HG02938 (cell line): Measurements from ENCODE around the gene REELD1.

Experiments used
- ATAC-seq: cut with Tn5 transposase; IDR thresholded peaks from one replicate; pipeline ENCODE4 v1.9.1; 2021; ENCODE audit warnings: mild to moderate bottlenecking, moderate library complexity; ENCODE audit not compliant: unreplicated experiment

The REELD1 gene

DNA sequence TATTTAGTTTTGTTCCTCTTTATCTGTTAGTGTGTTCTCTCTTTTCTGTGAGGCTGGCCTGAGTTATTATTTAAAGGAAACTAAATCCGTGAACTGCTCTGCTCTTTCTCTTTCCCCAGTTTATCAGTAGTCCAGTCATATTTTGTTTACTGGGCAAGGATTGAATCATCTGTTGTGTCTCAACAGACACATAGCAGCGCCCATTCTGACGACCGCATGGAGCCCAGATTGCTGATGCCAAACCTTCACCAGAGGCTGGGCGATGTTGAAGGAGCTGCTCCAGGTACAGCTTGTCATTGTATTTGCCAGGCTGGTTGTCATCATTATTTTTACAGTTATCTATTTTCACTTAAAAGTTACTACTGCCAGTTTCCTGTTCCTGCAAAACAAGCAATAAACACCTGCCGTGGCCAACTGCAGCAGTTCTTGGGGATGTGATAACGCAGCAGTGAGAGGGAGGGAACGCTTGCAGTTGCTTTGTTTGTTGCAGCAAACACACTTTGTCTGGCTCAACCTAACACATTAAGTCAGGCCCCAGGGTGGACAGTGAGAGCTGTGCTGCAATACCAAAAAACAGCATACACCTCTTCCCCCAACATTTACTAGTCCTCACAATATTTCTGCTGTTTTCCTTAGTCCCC, 10.1 kb downstream of the REELD1 start:
- no peak for ATAC-seq

DNA sequence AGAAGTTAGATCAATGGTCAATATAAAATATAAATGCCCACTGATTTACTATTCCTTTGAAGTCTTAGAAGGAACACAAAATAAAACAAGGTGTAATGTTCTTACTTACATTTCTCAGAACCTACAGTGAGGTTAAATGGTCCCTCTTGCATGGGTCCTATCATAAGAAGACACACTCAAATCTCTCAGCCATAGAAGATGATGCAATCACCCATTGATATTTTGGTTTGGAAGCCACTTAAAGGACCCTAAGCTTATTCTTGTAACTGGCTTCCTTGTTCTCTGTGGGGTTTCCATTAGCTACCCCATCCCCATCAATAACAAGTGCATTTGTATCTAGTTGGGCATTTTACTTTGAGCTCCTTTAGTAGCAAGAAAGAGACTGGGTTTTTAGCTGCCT, 15.1 kb downstream of the REELD1 start:
- ATAC-seq, result no peak

DNA sequence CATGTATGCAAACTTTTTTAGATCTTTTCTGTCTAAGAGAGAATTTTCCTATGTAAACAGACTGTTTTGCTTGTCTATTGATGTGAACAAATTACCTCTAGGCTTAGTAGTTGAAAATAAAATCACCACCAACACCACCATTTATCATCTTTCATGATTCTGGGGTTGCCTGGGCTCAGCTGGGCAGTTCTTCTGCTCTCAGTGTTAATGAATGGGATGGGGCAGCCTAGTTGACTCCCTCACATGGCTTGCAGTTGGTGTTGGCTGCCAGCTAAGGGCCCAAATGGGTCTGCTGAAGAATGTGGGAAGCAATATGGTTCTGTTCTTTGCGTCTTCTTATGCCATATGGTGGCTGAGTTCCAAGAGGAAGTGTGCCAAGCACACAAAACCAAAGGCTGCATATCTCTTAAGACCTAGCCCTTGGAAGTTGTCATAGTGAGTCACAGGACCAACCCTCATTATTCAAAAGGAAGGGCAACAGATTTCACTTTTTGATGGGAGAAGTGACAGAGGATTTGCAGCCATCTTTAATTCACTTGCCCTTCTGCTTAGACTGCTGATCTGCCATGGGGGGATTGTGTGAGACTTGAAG, 17.9 kb downstream of the REELD1 start:
- no peak for ATAC-seq

DNA sequence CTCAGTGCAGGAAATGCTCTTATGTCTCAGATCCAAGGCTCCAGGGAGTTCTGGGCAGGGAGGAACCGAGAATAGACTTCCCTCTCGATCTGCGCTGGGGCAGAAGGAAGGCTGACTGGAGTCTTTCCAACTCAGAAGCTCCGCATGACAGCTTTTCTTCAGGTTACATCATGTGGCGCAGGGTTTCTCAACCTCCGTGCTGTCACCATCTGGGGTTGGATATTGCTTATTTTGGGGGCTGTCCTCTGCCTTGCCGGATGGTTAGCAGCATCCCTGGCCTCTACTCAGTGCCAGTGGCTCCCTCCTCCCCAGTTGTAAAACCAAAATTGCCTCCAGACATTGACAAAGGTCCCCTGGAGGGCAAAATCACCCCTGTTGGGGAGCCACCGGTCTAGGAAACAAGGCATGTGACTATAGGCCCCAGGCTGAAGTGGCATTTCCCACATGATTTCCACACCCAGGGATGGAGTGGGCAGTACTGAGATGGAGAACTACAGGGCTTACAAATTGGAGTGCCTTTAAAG, 21.4 kb downstream of the REELD1 start:
- no peak for ATAC-seq

DNA sequence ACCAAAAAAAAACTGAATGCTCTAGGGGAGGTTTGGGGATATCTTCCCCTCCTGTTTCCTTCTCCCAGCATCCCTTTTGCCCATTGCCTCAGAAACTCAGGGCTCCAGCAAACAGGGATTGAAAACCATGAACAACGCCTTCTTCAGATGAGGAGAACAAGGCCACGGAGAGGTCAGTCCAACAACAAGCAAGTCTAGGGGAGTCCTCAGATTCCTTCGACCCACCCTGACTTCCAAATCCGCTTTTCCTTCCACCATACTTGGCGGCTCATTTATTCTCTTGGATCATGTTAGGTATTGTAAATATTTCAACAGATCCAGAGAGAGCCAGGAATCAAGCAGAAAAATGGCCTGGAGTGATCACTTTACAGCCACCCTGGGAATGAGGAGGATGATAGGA, 21.9 kb downstream of the REELD1 start:
- ATAC-seq, result no peak

DNA sequence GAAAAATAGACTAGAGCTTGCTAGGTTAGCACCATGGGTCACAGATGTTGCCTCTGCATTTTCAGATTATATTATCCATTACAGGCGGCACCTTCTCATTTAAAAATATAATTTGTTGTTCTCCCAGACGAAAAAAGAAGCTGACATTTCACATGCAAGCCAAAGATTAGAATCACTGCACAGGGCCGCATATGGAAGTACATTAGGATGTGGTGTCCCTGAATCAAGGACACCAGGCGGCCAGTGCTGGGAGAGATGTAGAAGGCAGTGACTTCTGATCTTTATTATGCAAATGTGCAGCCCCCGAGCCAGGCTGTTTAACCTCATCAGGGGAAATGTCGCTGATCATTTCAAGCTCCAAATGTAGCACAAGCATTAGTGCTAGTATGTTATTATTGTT, 22.8 kb downstream of the REELD1 start:
- no peak for ATAC-seq

DNA sequence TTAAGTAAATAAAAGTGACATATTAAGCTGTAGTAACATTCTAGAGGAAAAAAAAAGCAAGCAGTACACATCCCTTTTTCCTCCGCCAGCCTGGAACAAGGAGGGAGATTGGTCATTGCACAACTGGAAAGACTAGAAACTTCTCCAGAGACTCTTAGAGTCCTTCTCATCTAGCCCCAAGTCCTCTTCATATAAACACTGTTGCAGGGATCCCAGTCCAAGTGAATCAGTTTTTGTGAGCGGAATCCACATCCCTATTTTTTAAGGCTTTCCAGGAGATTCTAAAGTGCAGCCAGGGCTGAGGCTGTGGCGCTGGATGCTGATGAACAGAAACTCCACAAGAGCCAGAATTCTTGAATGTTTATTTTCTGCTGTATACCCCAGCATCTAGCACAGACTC, 23.8 kb downstream of the REELD1 start:
- no peak for ATAC-seq

DNA sequence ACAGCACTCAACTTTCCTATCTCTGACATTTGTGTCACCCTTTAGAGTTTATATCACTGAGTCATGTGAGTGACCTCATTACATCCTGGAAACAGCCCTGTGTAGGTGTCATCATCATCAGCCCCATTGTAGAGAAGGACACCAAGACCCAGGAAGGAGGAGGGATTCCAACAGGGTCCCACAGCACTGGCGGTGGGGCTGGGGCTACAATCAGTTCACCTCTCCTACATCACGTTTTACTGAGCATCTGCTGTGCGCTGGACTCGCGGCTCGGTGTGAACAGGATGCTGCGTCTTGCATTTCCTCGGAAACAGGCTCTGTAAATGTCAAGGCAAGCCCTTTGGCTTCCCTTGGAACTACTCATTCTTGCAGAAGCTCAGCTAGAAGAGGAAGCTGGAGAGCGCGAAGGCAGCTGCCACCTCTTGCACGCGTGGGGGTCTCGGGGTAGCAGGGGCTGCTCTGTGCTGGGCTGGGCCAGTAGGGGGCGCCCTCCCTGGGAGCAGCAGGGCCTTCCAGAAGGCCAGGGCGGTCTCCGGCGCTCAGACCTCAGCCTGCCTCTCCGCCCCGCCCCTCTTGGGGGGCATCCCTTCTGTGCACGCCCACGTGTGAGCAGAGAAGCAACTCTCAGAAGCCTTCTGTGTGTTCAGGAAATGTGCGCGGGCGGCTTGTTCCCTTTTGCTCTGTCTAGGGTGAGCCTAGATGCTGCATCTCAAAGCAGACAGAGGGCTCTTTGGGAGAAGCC, 29.0 kb downstream of the REELD1 start:
- ATAC-seq, result peak; percentile 80

DNA sequence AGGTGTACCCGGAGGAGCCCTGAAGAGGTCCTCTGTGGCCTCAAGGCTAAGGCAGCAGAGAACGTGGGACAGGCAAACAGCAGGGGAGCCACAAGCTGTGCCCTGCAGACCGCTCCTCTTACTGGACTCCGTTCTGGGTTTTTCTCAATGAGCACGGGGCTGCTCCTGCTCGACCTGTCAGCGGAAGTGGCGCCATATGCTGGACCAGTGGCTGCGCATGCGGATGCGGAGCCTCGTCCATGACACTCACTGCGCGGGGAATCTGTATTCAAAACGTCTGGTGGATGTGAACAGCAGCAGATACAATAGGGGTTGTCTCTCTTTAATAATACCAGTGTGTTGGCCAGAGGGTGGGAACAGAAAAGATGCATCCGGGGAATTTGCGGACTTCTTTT, 29.5 kb downstream of the REELD1 start:
- no peak for ATAC-seq

DNA sequence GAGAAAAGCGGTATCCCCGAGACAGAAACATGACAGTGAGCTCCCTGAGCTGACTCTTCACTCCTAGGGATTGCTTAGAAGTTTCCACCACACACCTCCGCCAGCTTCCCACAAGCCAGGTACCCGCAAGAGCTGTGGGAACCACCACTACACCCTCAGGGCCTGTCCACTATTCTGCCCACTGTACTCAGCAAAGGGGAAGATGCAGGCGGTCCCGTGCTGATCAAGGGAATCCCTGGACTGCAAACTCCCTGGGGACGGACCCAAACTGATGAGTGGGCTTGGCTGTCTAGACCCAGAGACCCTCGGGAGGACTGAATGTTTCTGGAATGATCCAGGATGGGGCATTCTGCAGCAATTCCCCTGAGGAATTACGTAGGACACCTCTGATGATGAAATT, 30.2 kb downstream of the REELD1 start:
- ATAC-seq, result no peak

DNA sequence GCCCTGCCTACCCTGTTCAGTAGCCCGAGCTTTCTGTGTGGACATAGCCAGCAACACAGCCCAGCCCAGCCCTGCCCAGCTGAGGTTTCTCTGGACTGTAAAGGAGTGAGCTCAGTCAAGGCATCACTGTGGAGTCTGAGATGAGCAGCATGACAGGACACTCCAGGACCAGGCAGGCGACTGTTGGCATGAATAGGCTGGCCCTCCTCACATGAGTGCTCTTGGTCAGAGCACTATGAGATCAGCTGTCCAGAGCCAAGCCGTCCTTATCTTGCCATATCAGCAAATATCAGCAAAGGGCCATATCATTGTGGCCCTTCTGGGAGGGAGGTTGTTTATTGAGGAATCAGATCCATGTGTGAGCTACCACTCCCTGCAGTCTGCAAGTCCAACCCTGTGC, 30.9 kb downstream of the REELD1 start:
- ATAC-seq, result no peak

DNA sequence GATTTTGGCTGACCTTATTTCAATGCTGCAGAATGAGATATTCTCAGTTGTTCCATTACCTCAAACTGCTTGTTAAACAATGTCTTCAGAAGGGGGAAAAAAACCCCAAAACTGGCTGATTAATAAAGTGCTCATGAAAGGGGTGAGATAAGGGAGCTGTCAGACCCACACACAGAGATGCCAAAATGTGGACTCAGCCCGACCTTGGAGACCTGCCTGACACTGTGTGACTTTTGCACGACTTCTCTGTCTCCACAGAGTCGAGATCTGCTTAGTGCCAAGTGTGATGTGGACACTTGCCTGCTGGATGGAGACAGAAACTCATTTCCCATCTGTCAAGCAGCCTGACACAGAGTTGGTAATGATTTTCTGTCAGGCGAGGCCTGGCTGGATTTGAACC, 31.5 kb downstream of the REELD1 start:
- ATAC-seq, result no peak

DNA sequence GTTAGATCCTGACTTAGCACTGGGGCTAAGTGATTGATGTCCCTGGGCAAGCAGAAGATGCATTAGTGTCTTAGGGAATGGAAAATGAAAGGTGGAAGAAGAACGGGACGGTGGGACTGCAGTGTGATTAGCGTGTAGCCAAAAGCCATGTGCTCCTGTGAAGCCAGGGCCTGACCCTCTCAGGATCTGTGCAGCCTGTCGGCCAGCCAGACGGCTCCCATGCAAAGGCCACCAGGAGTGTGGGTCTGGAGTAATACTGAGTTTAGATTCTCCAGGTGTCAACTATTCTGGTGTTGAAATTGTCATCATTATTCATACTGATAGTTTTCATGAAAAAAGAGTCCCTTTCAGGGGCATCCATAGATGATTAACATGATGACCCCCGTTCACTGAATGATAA, 32.0 kb downstream of the REELD1 start:
- ATAC-seq, result no peak

DNA sequence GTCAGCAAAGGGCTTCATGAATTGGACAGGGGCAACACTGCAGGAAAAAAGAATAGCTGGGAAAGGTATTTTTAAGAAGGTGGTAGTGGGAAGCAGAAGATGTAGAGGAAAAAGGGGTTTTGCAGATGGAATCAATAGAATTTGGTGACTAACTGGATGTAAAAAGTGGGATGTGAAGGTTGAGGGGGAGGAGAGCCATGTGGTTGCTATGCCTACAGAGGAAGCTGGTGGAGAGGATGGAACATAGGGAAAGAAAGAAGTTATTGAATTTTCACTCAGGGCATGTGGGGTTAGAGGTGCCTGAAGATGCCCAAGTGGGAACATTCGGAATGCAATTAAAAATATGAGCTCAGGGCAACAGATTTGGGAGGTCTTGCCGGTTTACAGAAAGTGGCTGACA, 33.0 kb downstream of the REELD1 start:
- ATAC-seq, result no peak

DNA sequence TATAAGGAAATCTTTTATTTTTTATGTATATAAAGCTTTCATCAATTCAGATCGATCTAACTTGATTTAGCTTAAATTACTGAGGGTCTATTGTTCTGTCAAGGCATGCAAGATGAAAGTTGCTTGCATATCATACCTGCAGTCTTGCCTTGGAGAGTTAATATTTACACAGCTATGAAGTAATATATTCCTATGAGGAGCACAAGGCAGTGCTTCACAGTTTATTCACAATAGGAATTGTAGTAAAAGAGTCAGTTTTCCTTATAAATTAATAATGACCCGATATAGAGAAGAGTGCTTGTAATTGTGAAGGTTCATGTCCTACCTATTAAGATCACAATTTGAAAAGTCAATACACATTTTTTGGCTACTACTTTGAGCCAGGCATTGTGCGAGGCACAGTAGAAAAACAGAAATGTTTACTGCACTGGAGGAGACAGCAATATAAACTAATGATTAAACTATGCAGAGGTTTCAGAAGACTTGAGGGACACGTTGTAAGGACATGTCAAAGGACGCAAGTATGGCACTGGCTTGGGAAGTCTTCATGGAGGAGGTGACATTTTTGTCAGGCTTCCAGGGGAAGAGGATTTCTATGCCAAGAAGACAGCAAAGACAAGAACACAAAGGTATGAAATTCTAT, 38.8 kb downstream of the REELD1 start:
- no peak for ATAC-seq

DNA sequence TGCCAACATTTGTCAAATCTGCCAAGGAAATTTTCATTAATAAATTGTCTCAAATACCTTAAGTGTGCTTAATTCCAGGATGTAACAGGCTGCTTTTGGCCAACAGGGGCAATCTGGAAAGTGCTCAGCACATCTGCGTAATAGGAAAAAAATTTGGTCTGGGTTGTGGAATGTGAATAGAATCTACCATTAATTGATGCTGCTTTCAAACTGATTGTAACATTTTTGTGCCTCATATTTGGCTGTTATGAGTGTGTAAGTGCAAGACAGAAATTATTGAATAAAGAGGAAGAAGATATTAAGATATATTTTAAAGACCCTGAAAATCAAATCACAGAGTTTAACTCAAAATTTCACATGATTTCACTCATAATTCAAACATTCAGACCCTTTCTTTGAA, 41.1 kb downstream of the REELD1 start:
- no peak for ATAC-seq

DNA sequence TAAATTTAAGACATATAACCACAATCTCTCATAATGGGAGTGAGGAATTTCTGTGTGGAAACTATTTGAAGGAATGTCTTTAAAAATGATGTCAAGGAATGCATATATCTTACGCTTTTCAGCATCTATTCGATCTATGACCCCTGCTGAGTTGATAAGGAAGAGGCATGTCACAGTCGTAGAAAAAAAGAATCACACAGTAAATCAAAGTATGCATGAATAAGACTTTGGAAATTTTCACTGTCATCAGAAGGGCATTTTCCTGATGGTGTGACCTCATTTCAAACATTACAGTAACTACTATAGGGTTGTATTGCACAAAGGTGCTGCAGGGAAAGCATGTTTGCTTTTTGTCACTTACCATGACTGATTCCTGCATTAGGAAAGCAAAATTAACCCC, 41.5 kb downstream of the REELD1 start:
- no peak for ATAC-seq

DNA sequence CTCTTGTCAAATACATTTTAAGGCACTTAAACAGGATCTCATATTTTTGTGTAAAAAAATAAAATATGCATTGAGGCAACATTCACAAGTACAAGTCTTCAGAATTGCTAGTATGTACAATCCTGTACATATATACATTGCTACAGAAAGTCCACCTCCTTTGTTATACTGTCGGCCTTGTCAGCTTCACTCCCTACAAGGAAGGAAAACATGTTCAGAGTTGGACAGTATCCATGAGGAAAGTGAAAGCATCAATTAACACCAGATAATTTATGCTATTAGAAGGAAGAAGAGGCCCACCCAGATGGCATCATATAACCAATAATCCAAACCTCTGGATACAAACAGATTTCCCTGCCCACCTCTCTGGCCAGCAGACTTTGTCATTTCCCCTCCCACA, 42.0 kb downstream of the REELD1 start:
- ATAC-seq, result no peak

DNA sequence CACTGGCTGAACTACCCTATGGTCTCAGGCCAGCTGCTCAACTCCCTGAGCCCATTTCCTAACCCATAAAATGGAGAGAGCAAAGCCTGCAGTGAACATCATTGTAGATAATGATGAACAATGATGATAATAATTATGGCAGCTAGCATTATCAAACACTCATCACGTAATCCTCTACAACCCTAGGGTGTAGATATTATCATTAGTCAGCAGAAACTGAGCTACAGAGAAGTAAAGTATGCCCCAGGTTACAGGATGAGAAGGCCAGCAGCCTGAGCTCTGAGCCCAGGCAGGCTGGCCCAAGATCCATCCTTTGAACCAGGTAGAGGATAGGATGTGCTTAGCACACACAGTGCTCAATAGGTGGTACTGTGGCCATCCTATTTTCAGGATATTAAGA, 43.2 kb downstream of the REELD1 start:
- no peak for ATAC-seq

DNA sequence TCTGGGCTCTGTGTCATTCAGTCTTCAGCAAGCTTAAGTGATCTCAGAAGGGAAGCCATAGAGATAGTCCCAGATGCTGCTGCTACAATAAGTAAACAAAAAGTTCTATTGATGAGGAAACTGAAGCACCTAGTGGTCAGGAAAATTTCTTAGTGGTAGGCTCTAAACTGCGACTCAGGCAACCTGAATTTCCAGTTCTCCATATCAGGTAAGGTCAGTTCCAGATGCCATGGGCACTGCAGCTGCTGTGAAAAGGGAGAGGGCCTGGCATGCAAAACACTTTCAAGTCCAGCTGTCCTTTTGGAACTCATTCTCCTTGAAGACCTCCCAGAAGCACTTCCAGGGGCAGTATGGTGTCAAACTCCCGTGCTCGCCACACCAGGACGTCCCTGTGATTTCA, 46.2 kb downstream of the REELD1 start:
- ATAC-seq, result no peak

DNA sequence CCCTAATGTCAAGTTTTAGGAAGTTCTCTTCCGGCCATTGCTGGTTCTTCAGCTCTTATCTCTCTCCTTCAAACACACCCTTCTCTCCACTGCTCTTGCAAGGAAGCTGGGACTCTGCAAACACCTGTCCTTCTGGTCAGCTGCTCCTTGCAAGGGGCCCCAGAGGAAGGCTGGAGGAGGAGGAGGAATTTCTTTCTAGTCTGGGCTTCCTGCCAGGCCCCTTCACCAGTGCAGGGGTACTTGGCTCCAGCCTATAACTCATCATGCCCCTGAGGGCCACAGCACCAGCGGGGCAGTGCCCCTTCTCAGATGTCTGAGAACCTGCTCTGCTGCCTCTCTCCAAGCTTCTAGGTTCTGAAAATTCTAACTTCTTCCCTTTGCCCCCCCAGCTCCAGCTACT, 46.7 kb downstream of the REELD1 start:
- ATAC-seq, result no peak

DNA sequence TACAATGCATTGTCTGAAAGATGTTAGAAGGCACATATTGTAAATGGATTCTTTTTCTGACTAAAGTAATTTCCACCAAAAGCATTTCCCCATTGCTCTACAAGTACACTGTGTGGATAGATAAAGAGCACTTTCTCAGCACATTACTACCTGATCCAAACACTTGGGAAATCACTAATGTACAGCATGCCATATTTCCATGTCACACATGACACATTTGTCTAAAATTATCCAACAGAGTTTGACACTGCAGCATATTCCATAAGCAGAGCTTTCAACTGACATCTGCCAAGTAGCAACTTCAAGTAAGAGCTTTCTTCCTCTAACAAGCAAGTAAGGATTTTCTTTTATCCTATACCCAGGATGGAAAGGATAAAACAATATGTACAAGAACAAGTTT, 49.5 kb downstream of the REELD1 start:
- ATAC-seq, result no peak
